HEK293 (cell line): ENCODE data around the gene GNAI1.

Experiments used
- CTCF ChIA-PET: fragments of 350-600 bp; formaldehyde crosslinking; extraction: SDS; loops from one replicate; lab custom pipeline; 2021; ENCODE audit warnings: antibody characterized with exemption; lab: Yijun Ruan, JAX
- POLR2A ChIA-PET: fragments of 300-600 bp; formaldehyde crosslinking; extraction: SDS; loops from one replicate; lab custom pipeline; 2020; ENCODE audit warnings: antibody characterized with exemption, inconsistent platforms; lab: Yijun Ruan, JAX
- H3K27ac ChIP-seq: fragments of 200-500 bp; sonication (Bioruptor generic); 2 replicates; pipeline ENCODE4 v1.5.1; 2014; ENCODE audit warnings: low read depth, low read length, control low read depth, inconsistent platforms; ENCODE audit errors: extremely low read depth
- H3K36me3 ChIP-seq, 2 experiments: fragments of 200-500 bp in 1 of 2; sonication (Bioruptor generic) in 1 of 2; 1 replicate in 1 of 2; 2 replicates in 1 of 2; pipeline ENCODE4 v1.5.1; 2014 to 2017; ENCODE audit warnings: inconsistent platforms in 2 of 2, low read length in 2 of 2; ENCODE audit not compliant: control insufficient read depth in 2 of 2, insufficient read depth in 1 of 2
- H3K4me1 ChIP-seq: fragments of 200-500 bp; sonication (Bioruptor generic); 2 replicates; pipeline ENCODE4 v1.5.1; 2014; ENCODE audit warnings: mild to moderate bottlenecking, low read length, inconsistent platforms; ENCODE audit not compliant: control insufficient read depth, insufficient read depth
- H3K4me3 ChIP-seq: 2 replicates; pipeline ENCODE4 v1.5.1; 2011; ENCODE audit warnings: low read depth, mild to moderate bottlenecking, control low read depth, low read length, moderate library complexity
- H3K9me3 ChIP-seq: fragments of 200-500 bp; sonication (Bioruptor generic); 2 replicates; pipeline ENCODE4 v1.5.1; 2014; ENCODE audit warnings: low read depth, low read length, inconsistent platforms; ENCODE audit not compliant: control insufficient read depth, insufficient read depth
- FEZF1 ChIP-seq: fragments of 450-650 bp; formaldehyde crosslinking; IDR thresholded peaks from 2 replicates; pipeline ENCODE4 v1.5.1; 2016; ENCODE audit warnings: missing biosample characterization, missing genetic modification characterization
- MYNN ChIP-seq: fragments of 450-650 bp; formaldehyde crosslinking; IDR thresholded peaks from 2 replicates; pipeline ENCODE4 v1.5.1; 2016; ENCODE audit warnings: missing biosample characterization, missing genetic modification characterization, borderline replicate concordance
- PRDM10 ChIP-seq: fragments of 450-650 bp; formaldehyde crosslinking; IDR thresholded peaks from 2 replicates; pipeline ENCODE4 v1.5.1; 2016; ENCODE audit warnings: missing biosample characterization, missing genetic modification characterization
- SP7 ChIP-seq: fragments of 450-650 bp; formaldehyde crosslinking; IDR thresholded peaks from 2 replicates; pipeline ENCODE4 v1.5.1; 2016; ENCODE audit warnings: missing biosample characterization, missing genetic modification characterization
- YY2 ChIP-seq: fragments of 450-650 bp; formaldehyde crosslinking; IDR thresholded peaks from 2 replicates; pipeline ENCODE4 v1.5.1; 2016; ENCODE audit warnings: missing biosample characterization, missing genetic modification characterization
- ZBTB6 ChIP-seq: fragments of 450-650 bp; formaldehyde crosslinking; IDR thresholded peaks from 2 replicates; pipeline ENCODE4 v1.5.1; 2017; ENCODE audit warnings: missing biosample characterization, missing genetic modification characterization
- ZNF121 ChIP-seq: fragments of 450-650 bp; formaldehyde crosslinking; IDR thresholded peaks from 2 replicates; pipeline ENCODE4 v1.5.1; 2016; ENCODE audit warnings: missing biosample characterization, missing genetic modification characterization
- ZNF223 ChIP-seq: fragments of 450-650 bp; formaldehyde crosslinking; IDR thresholded peaks from 2 replicates; pipeline ENCODE4 v1.5.1; 2016; ENCODE audit warnings: missing biosample characterization, missing genetic modification characterization
- ZNF335 ChIP-seq: fragments of 450-650 bp; formaldehyde crosslinking; conservative IDR thresholded peaks from 2 replicates; pipeline ENCODE4 v1.5.1; 2016; ENCODE audit warnings: missing biosample characterization, missing genetic modification characterization
- ZNF426 ChIP-seq: fragments of 450-650 bp; formaldehyde crosslinking; IDR thresholded peaks from 2 replicates; pipeline ENCODE4 v1.5.1; 2017; ENCODE audit warnings: missing biosample characterization, missing genetic modification characterization, mild to moderate bottlenecking, inconsistent platforms, moderate library complexity
- ZNF449 ChIP-seq: fragments of 450-650 bp; formaldehyde crosslinking; IDR thresholded peaks from 2 replicates; pipeline ENCODE4 v1.5.1; 2017; ENCODE audit warnings: missing biosample characterization, mild to moderate bottlenecking, missing genetic modification characterization, moderate library complexity
- ZNF48 ChIP-seq: fragments of 450-650 bp; formaldehyde crosslinking; IDR thresholded peaks from 2 replicates; pipeline ENCODE4 v1.5.1; 2016; ENCODE audit warnings: missing biosample characterization, missing genetic modification characterization
- ZNF548 ChIP-seq: fragments of 450-650 bp; formaldehyde crosslinking; IDR thresholded peaks from 2 replicates; pipeline ENCODE4 v1.5.1; 2016; ENCODE audit warnings: missing biosample characterization, missing genetic modification characterization
- ZNF624 ChIP-seq: fragments of 450-650 bp; formaldehyde crosslinking; IDR thresholded peaks from 2 replicates; pipeline ENCODE4 v1.5.1; 2017; ENCODE audit warnings: missing biosample characterization, missing genetic modification characterization
- ZNF629 ChIP-seq: fragments of 450-650 bp; formaldehyde crosslinking; IDR thresholded peaks from 2 replicates; pipeline ENCODE4 v1.5.1; 2017; ENCODE audit warnings: missing biosample characterization, missing genetic modification characterization
- ZNF639 ChIP-seq: fragments of 450-650 bp; formaldehyde crosslinking; IDR thresholded peaks from 2 replicates; pipeline ENCODE4 v1.5.1; 2016; ENCODE audit warnings: missing biosample characterization, missing genetic modification characterization
- ZNF837 ChIP-seq: fragments of 450-650 bp; formaldehyde crosslinking; IDR thresholded peaks from 2 replicates; pipeline ENCODE4 v1.5.1; 2016; ENCODE audit warnings: missing biosample characterization, missing genetic modification characterization
- TF ChIP-seq, protein P1 (sequence below): fragments of 450-650 bp; formaldehyde crosslinking; IDR thresholded peaks from 2 replicates; pipeline ENCODE4 v1.5.1; 2017; ENCODE audit warnings: missing biosample characterization, missing genetic modification characterization
- TF ChIP-seq, protein P2 (sequence below): IDR thresholded peaks from 2 replicates; pipeline ENCODE4 v1.6.1; 2011; ENCODE audit warnings: mild to moderate bottlenecking, low read depth, low read length, borderline replicate concordance

The GNAI1 gene

DNA sequence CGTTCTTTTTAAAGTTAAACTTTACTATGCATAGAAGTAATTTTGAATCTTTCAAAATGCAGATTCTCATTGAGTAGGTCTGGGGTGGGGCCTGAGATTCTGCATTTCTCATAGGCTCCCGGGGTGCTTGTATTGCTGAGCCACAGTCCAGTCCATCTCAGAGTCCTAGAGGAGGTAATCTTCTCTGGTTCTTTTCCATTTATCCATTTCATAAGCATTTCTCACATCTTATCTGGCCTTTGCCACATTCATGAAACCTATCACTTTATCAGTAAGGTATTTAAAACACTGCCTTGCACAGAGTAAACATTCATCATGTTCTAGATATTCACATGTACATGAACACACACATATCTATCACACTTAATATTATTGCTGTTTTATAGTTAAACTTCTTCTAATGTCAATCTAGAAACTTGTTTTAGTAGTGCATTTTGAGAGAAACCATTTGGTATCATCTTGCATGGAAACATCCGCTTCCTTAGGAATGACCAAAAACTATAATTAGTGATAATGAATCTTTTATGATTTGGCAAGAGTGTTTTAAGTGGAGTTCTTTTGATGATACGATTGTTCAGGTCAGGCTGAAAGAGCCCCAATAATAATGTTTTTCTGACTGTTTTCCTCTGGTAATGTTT, 12.0 kb downstream of the GNAI1 start:
- no peaks in the 10 kb centered on the region for H3K9me3 ChIP-seq
- no peak overlapping the region for H3K27ac ChIP-seq
- ChIA-PET CTCF (interaction anchor here (0.9 kb wide), 1 partner anchor 13 kb away, joined by 3 read pairs; no protein-coding TSS in a partner anchor), POLR2A (interaction anchor here (1.5 to 1.8 kb wide), 1 partner anchor 12 kb away, joined by 7 to 8 read pairs; the partner anchor contains the start of gene GNAI1)
- H3K36me3 ChIP-seq = no peaks in the 10 kb centered on the region
- peaks cover 60% of the 10 kb centered on the region for H3K4me1 ChIP-seq
- TF ChIP-seq, protein P1, sequence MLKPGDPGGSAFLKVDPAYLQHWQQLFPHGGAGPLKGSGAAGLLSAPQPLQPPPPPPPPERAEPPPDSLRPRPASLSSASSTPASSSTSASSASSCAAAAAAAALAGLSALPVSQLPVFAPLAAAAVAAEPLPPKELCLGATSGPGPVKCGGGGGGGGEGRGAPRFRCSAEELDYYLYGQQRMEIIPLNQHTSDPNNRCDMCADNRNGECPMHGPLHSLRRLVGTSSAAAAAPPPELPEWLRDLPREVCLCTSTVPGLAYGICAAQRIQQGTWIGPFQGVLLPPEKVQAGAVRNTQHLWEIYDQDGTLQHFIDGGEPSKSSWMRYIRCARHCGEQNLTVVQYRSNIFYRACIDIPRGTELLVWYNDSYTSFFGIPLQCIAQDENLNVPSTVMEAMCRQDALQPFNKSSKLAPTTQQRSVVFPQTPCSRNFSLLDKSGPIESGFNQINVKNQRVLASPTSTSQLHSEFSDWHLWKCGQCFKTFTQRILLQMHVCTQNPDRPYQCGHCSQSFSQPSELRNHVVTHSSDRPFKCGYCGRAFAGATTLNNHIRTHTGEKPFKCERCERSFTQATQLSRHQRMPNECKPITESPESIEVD = peak; percentile 38; the same call in 1 of the 2 replicates
- TF ChIP-seq ZNF335 (no peak), PRDM10 (peak; percentile 13; the same call in 1 of the 2 replicates), SP7 (0 out of 2 replicates have a peak, but pooled peaks have one; percentile 17), ZBTB6 (tag by site-specific recombination) (no peak)
- H3K4me3 ChIP-seq = no peak overlapping the region

GRCh38 chr7:80147543-80148391, 13.1 kb downstream of the GNAI1 start:
- Histone ChIP-seq H3K27ac (no peak overlapping the region; the same call in 1 of the 2 replicates), H3K9me3 (no peaks in the 10 kb centered on the region), H3K36me3 (no peaks in the 10 kb centered on the region), H3K4me1 (peaks cover 63% of the 10 kb centered on the region), H3K4me3 (no peak overlapping the region)
- CTCF ChIA-PET = interaction anchor here (0.6 to 0.7 kb wide), 2 partner anchors 34 to 1580 kb away, joined by 3 read pairs; no protein-coding TSS in a partner anchor
- POLR2A ChIA-PET = interaction anchor here (1.8 kb wide), 1 partner anchor 13 kb away, joined by 8 read pairs; the partner anchor contains the start of gene GNAI1
- TF ChIP-seq MYNN (tag by site-specific recombination) = no peak
- TF ChIP-seq, protein P1 = peak; percentile 95
- no peak for TF ChIP-seq FEZF1
- TF ChIP-seq ZNF48 (tag by site-specific recombination) = no peak
- TF ChIP-seq ZNF449 (tag by site-specific recombination) = peak; percentile 97
- no peak for TF ChIP-seq ZNF426 (tag by site-specific recombination)
- no peak; the same call in 1 of the 2 replicates for TF ChIP-seq ZNF629 (tag by site-specific recombination)
- no peak for TF ChIP-seq ZNF624 (tag by site-specific recombination)
- TF ChIP-seq, protein P2, sequence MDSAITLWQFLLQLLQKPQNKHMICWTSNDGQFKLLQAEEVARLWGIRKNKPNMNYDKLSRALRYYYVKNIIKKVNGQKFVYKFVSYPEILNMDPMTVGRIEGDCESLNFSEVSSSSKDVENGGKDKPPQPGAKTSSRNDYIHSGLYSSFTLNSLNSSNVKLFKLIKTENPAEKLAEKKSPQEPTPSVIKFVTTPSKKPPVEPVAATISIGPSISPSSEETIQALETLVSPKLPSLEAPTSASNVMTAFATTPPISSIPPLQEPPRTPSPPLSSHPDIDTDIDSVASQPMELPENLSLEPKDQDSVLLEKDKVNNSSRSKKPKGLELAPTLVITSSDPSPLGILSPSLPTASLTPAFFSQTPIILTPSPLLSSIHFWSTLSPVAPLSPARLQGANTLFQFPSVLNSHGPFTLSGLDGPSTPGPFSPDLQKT = no peak
- no peak for TF ChIP-seq YY2 (tag by site-specific recombination)
- no peak for TF ChIP-seq ZNF837 (tag by site-specific recombination)
- no peak for TF ChIP-seq ZNF548 (tag by site-specific recombination)
- TF ChIP-seq ZNF639 (tag by site-specific recombination) = no peak
- TF ChIP-seq ZNF121 = no peak
- TF ChIP-seq ZNF223 (tag by site-specific recombination) = no peak
